AG09309 (cell line): ENCODE data around the gene NLRP3.
"Not testable (repeated sequence)": the region's sequence is repeated elsewhere in the genome, so short reads cannot be mapped to it uniquely, and the experiment has no call there.

ENCODE experiments used
- DNase-seq: peaks from one replicate; pipeline ENCODE4 v3.0.0-alpha.2; 2010; ENCODE audit warnings: low read depth
- H3K4me3 ChIP-seq: 2 replicates; pipeline ENCODE4 v1.5.1; 2011; ENCODE audit warnings: mild to moderate bottlenecking, low read depth, low read length, moderate library complexity; ENCODE audit not compliant: control insufficient read depth
- CTCF ChIP-seq: IDR thresholded peaks from 2 replicates; pipeline ENCODE4 v1.5.1; 2011; ENCODE audit warnings: mild to moderate bottlenecking, low read depth, low read length, inconsistent platforms; ENCODE audit not compliant: insufficient read depth, control insufficient read depth; ENCODE audit errors: missing control alignments

NLRP3 gene

GRCh38 chr1:247371801-247372259, 44.1 kb upstream of the NLRP3 start:
- no peak overlapping the region for H3K4me3 ChIP-seq
- no peak for DNase-seq
- TF ChIP-seq CTCF: no peak

GRCh38 chr1:247373721-247374141, 42.2 kb upstream of the NLRP3 start:
- TF ChIP-seq CTCF: peak; percentile 46
- no peak overlapping the region for H3K4me3 ChIP-seq
- DNase-seq: no peak

- DNase-seq, H3K4me3 ChIP-seq: not testable (repeated sequence)
Observed at GRCh38 chr1:247374651-247375334, 41.2 kb upstream of the NLRP3 start.

GRCh38 chr1:247375747-247376146, 40.2 kb upstream of the NLRP3 start:
- DNase-seq: no peak
- no peak overlapping the region for H3K4me3 ChIP-seq
- TF ChIP-seq CTCF: no peak

- H3K4me3 ChIP-seq: no peak overlapping the region
- no peak for DNase-seq
- no peak for TF ChIP-seq CTCF
Observed at GRCh38 chr1:247376659-247377058, 39.3 kb upstream of the NLRP3 start.

- not testable (repeated sequence) for H3K4me3 ChIP-seq, DNase-seq
Observed at GRCh38 chr1:247377656-247378055, 38.3 kb upstream of the NLRP3 start.

GRCh38 chr1:247378334-247379073, 37.5 kb upstream of the NLRP3 start:
- no peak overlapping the region for H3K4me3 ChIP-seq
- TF ChIP-seq CTCF: no peak
- no peak for DNase-seq
